Measurements from ENCODE around the gene B3GALT5.
A peak's percentile ranks its signal among the peaks of the same experiment; 100 is the strongest.
"Not testable (repeated sequence)": the region's sequence is repeated elsewhere in the genome, so short reads cannot be mapped to it uniquely, and the experiment has no call there.

B3GALT5 gene

DNA sequence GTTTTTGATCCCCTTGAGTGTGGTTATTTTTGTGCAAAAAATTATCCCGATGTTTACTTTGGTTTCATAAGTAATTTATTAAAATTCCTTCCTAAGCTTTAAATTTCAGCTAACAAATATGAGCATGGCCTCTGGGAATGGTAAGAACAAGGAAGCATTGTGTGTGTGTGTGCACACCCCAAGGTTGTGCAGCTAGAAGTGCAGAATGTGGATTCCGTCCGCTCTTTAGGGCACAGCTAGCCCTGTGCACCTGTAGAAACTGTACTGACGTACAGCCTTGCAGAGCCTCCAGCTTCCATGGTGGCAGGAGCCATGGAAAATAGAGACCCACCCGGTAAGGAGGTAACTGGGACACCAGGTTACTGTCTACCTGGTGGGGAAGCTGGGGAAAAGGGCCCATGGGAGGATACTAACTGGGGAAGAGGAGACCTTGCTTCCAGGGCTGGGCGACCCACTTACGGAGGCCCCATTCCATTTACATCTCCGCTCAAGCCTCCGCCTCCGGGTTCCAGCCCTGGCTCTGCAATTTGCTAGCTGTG lies 54.7 kb downstream of the B3GALT5 start:
- no peak for DNase-seq (ENCODE audit: low spot score)

DNA sequence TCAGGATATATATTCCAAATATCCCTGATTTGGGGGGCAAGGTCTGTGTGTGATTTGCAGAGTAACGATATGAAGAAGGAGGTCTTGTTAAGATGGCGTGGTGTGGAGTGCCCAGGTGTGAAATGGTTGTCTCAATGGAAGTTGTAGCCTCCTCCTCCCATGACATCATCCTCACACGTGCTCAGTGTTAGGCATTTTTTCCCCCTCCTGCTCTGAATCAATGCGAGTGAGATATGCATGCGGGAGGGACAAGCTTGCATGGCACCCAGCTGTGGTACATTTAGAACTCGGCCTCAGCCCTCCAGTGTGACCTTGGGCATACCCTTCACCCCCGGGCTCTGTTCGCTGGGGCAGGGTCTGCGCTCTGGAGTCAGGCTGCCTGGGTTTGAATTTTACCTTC lies 55.6 kb downstream of the B3GALT5 start:
- DNase-seq (ENCODE audit: low spot score): no peak

DNA sequence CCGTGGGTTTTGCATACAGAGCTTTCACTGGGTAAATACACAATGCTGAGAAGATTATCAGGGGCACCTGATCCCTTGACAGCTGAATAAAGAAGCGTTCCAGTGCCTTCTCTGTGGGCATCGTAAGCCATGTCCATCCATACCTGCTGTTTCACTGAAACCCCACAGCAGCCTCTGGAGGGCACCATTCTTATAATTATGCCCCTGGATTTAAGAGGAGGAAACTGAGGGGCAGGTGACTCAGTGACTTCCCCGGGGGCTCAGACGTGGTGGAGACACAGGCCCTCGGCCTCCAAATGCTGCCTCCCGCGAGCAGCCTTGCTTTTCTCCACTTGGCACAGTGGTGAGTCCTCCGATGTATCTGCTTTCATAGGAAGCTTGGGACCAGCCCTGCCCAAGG lies 56.7 kb downstream of the B3GALT5 start:
- no peak for DNase-seq (ENCODE audit: low spot score)

DNA sequence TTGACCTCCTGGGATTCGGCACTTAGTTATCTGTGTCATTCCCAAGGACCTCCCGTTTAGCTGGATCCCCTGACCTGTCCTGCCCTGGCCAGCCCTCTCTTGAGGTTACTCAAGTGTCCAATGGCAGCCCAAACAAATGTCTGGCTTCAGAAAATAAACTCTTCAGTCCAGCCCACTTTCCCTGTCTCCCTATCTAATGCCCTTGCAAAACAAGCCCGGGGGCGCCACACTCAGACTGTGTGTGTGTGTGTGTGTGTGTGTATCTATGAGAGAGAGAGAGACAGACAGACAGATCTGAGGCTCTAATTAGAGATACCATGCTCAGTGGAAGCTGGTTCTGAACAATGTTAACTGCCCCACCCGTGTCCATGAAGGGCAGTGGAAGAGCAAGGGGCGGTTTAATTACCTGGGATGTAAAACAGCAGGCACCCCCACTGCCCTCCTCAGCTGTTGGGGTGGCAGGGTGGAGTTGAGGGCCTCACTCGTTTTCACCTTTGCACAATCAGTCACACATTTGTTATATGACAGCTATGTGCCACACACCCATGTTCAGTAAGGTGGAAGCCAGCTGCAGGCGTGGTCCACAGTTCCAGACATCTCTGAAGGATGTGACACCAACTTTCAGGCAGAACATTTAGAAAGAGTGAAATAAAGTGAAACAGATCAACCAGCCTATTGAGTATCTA lies 57.4 kb downstream of the B3GALT5 start:
- no peak for DNase-seq (ENCODE audit: low spot score)

DNA sequence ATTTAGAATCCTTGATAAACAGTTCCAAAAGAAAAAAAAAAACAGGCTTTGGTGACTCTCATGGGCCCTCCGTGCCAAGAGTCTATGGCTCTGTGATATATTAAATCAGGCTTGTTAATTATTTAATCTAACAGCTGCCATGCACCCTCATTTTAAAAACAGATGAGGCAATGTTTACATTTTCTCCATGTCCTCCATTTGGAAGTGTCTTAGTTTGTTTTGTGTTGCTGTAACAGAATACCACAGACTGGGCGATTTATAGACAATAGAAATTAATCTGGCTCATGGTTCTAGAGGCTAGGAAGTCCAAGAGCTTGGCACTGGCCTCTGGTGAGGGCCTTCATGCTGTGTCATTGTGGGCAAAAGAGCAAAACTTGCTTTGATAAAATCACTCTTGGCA lies 58.0 kb downstream of the B3GALT5 start:
- DNase-seq (ENCODE audit: low spot score): no peak

DNA sequence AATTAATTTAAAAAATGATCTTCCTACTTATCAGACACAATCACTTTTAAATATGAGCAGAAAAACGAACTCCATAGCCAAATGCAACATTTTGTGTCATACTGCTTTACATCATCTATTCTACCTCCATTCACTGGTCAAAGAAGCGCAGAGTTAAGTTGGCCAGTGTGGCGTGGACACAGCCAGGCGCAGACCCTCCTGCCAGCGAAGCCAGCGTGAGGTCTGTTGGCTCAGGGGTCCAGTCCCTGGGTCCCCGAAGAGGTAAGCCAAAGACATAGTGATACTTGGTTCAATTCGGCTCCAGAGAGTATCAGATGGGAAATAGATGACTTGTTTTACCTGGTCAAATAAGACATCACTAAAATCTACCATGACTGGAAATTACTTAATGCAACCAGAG lies 59.2 kb downstream of the B3GALT5 start:
- DNase-seq (ENCODE audit: low spot score): no peak

DNA sequence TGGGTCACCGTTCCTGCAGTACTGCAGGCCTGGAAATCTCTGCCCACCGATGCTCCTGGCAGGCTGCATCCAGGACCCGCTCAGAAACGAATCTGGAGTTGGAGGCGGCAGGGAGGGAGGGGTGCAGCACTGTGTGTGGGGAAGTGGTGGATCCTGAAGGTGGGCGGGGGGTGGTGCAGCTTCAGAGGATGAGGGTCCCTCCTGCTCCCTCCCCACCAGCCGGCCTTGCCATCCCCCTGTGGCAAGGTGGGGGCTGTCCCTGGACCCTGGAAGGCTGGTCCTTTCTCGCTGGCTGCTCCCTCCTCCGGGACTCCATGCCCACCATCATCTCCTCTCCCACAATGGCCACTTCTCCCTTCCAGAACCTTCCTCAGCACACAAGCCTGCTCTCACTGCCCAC lies 60.4 kb downstream of the B3GALT5 start:
- DNase-seq (ENCODE audit: low spot score): no peak

DNA sequence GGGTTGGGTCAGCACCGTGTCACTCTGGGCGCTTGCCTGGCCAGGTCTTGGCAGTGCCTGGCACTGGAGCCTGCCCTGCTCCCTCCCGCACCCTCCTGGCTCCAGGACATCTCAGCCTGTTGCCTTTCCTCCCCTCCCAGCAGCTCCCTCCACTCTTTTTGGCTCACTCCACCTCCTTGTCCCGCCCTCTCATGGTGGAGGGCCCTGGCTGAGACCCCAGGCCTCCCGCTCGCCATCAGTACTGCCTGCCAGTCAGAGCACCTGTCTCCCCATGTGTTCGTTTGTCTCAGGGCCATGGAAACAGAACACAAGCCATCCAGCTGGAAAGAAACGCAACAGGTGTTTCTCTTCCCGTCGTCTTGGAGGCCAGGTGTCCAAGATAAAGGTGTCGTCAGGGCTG lies 61.0 kb downstream of the B3GALT5 start:
- DNase-seq (ENCODE audit: low spot score): no peak

DNA sequence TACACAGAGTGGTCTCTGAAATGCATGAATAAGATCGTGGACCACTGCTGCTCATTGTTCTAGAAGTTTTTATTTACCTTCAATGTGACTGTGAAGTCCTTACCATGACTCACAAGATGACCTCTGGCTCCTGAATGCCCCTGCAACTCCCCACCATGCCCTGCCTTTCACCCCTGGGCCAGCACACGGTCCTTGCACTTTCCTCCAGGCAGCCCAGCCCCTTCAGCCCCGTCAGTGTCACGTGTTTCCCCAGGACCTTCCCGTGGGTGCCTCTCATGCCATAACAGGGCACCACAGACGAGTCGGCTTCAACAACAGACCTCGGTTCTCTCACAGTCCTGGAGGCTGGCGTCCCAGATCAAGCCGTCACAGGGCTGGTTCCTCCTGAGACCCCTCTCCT lies 62.1 kb downstream of the B3GALT5 start:
- DNase-seq (ENCODE audit: low spot score): no peak

DNA sequence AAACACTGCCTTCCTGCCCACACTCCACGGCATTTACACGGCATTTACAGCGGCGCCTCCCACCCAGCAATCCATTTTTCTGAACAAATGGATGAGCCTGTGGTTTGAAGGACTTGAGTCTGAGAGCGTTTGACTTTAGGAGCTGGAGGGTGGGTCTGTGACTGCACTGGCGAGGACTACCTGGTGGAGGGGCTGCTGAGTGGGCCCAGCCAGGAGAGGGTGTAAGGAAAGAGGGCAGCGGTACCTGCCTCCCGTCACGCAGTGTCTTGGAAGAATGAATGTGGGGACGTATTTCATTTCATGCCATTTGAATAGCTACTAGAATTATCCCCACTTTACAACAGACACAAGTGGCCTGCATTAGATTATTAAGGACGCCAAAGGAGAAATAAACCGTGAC lies 62.9 kb downstream of the B3GALT5 start:
- DNase-seq (ENCODE audit: low spot score): no peak

DNA sequence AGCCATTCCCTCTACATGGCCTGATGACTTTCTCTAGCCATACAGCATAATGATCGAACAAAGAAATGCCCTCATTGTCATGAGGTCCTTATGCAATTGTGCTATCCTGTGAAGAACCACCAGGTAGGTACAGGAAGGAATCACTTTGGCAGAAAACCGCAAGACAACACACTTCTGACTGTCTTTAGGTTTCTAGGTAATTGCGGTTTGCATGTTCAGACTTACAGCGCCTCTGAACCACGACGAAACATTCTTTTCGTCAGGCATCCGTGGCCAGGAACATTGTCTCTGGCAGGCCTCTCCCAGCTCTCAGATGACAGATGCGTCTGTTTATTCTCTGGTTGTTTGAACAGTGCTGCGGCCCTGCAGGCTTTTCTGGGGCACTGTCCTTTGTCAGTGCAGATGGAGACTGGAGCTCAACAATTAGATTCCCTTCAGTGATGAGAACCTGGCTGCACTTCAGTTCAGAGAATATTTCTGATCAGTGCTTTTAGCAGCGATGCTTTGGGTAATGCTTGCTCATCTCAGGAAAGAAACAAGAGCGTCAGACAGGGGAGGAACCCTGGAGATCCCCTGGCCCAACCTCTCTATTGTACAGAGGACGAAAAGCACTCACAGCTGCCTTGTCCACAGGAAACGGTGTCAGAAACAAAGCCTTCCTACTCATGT lies 63.4 kb downstream of the B3GALT5 start:
- DNase-seq (ENCODE audit: low spot score): peak; percentile 20

DNA sequence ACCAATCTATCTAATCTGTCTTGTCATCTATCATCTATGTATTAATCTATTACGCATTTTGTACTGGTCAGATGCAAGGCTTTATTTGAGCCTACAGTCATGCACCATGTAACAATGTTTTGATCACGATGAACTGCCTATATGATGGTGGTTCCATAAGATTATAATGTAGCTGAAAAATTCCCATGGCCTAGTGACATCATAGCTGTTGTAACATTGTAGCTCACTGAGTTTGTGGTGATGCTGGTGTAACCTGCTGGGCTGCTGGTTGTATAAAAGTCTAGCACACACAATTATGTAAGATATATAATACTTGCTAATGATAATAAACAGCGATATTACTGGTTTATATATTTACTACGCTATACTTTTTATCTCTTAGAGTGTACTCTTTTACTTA lies 67.5 kb downstream of the B3GALT5 start:
- no peak for DNase-seq (ENCODE audit: low spot score)

DNA sequence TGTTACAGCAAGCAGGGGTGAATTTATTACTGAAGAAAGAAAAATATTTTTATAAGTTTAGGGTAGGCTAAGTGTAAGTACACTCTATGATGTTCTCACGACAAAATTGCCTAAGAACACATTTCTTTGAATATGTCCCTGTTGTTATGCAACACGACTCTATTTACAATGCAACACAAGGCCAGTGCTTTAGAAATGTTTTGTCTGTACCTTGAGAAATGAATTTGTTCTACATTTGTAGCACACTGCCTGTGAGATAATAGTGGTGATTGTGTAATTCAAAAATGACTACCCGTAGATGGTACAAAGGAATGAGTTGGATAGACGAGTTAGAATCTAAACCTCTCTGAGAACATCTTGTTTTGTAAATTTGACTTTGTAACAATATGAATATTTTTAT lies 68.5 kb downstream of the B3GALT5 start:
- no peak for DNase-seq (ENCODE audit: low spot score)

DNA sequence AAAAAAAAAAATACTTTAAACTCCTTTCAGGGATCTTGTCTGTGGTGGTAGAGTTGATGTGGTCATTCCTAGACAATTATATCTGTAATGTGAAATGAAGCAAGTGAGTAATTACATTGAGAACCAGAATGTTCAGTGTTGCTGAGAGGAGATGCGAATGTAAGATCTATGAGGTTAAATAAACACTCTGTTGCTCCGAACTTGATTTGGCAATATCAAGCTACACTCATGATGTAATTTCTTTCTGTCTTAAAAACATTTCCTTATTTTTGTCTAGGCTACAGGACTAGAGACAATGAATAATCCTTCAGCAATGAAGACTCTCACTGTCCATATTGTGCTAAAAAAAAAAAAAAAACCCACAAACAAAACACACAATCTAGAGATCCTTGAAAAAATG lies 69.1 kb downstream of the B3GALT5 start:
- DNase-seq (ENCODE audit: low spot score): no peak

DNA sequence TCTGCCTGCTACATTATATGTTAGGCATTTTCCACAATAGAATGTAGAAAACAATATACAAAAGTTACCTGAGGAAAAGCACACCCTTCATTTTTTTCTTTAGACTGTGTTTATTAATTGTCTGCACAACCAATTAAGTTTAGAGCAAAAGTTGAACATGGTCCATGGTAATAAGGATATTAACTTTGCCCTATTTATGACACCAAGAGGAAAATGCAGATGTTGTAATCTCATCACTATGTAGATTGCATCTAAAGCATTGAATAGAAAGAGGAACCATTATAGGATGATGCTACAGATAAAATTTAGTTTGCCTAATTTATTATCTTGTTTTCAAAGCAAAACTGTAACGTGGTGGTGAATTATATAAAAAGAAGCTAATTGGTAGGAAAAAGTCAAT lies 72.5 kb downstream of the B3GALT5 start:
- no peak for DNase-seq (ENCODE audit: low spot score)

DNA sequence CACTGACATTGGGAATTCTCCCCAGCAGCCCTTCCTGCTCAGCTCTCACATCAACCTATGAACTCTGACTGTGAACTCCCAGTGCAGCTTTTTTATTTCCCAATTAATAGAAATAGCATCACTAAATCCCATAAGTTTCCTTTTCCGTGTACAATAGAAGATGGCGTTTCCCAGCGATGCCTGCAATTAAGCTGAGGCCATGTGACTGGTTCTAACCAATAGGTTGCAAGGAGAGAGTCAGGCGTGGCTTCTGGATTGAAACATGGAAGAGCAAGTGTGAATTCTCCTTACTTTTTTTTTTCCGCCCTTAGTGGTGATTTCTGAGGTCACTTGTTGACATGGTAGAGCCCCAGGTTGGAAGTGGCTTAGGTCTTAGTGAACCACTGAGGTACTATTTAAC lies 73.3 kb downstream of the B3GALT5 start:
- no peak for DNase-seq (ENCODE audit: low spot score)

DNA sequence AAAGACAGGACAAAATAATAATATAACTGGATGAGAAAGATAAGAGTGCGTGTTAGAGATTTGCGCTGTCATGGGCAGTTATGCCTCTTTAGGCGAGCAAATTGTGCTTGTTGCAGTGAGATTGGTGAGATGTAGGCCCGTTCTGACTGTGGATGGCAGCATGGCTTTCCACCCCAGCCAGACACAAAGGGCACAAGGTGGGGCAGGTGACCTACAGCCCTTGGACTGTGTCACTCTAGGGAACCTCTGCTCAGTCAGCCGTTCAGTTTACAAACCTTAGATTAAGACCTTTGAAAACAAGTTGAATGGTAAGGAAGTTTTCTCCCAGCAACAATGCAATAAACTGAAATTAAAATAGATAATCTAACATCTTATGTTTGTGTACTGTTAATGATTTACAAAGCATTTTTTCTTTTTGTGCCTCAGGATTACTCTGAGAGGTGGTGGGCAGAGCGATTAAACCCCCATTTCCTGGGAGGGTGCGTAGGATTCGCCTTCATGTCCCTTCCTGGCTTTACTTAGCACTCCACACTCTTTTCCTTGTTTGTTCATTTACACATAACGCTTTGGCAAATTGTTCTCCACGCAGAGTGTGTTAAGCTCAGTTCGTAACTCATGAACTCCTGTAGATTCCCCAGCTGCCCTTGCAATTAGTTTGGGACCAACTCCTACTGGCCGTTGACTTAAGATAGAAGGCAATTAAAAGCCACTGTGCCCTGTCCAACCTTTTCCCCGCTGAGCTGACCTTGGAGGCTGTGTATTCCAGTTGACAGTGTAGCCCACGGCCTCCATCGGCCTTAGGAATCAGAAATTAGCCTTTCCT lies 74.1 kb downstream of the B3GALT5 start:
- DNase-seq (ENCODE audit: low spot score): no peak

DNA sequence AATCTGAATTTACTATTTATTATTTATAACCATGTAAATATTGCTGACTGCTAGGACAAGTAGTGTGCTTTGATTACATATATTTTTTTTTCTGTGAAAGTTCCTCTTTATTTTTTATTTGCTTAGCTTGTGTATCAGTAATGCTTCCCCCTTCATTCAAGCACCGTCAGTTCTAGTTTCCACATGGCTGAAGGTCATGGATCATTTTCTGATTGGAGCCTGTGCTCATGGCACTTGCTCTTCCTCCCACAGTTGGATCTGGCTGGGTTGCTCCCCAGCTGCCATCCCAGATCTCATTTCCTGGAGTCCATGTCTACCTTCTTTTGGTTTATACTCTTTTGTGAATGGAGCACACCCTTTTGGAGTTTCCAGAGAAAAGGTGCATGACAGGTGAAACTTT lies 75.3 kb downstream of the B3GALT5 start:
- DNase-seq (ENCODE audit: low spot score): no peak

DNA sequence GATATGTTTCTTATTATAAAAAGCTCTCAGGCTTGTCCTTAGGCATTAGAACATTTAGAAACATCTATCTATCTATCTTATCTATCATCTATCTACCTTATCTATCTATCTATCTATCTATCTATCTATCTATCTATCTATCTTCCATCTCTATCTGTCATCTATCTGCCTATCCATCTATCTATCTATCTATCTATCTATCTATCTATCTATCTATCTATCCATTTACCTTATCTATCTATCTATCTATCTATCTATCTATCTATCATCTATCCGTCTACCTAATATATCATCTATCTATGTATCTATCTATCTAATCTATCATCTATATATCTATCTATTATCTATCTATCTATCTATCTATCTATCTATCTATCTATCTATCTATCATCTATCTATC lies 77.1 kb downstream of the B3GALT5 start:
- DNase-seq (ENCODE audit: low spot score): not testable (repeated sequence)

DNA sequence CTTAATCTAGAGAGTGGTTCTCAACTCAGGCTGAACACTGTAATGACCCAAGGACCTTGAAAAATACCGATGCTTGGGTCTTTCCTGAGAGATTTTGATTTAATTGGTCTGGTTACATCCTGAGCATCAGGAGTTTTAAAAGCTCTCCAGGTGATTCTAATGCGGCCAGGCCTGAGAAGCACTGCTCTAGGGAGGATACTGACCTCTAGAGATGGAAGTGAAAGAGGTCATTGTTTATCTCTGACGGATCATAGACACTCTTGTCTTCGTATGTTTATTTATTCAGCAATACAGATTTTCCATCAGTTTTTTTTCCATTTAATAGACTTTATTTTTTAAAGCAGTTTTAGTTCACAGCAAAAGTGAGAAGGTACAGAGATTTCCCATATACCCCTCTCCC lies 77.7 kb downstream of the B3GALT5 start:
- DNase-seq (ENCODE audit: low spot score): no peak

DNA sequence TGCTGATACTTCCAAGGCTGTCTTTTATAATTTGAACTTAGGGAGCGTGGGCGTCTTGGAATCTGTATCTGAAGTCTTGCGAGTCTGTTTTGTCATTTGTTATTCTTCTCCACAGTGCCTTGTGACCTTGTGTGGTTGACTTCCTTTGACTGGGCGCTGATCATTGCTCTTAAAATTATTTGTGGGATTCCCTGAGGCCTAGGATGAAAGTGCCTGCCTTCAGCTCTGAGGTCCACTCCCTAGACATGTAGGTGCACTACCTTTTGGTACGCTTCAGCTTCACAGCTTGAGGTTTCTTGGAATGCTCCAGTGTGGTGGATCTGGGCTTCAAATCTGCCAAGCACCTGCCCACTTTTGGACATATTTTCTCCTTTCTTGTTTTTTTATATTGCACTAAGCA lies 82.0 kb downstream of the B3GALT5 start:
- no peak for DNase-seq (ENCODE audit: low spot score)

DNA sequence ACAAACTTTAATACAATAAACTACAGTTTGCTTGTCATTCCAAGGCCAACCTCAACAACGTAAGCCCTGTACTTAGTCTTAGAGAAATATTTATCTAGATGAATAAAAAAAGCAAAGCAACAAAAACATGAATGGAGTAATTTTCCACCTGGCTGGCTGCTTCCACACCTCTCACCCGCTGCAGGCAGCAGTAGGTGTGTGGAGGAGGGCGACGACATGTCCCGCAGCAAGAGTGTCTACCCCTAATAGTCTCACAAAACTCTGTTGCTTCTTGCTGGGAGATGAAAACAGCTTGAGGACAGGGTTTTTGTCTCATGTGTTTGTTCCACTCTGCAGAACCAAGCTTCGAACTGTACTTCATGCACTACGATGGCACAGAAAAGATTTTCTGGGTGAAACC lies 83.5 kb downstream of the B3GALT5 start:
- DNase-seq (ENCODE audit: low spot score): no peak

DNA sequence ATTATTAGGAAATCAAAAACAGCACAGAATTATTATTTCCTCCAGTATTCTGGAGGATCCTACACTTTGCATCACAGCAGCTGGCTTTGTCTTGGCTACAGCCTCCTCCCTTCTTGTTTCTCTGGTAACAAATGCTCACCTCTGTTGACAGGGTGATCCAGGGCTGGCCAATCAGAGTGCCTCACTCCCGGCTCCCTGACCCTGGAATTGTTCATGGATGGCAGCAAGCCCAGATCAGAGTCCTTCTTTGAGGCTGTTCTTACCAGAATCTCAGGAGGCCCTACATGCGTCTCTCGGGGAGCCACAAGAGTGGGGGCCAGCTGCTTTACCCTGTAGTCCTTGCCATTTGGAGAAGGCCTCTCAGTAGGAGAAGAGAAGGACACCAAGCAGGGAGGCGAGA lies 83.9 kb downstream of the B3GALT5 start:
- no peak for DNase-seq (ENCODE audit: low spot score)

Data from Ammon's horn (tissue), 1 donor.